Heart left ventricle (tissue), 13 donors: ENCODE results near the gene KCNJ10.

Experiments used
- CTCF ChIP-seq, 12 donors: fragments of 200-600 bp; sonication (generic) in 4 of 12; IDR thresholded peaks; one replicate each; pipeline versions ENCODE4 v1.5.0 to v1.8.0; 2018 to 2022; ENCODE audit warnings: antibody characterized with exemption in 12 of 12, mild to moderate bottlenecking in 5 of 12
- POLR2A ChIP-seq, 2 donors: fragments of 450-650 bp; IDR thresholded peaks; one replicate each; pipeline ENCODE4 v1.6.1; 2017; ENCODE audit warnings: antibody characterized with exemption in 2 of 2, mild to moderate bottlenecking in 2 of 2, moderate library complexity in 2 of 2
- donor health status: ischemic (EF 13 %, LVEDD 7.1; RV severe dilation, severe dysfunction).
- donor health status: DM: no; HTN: yes; CAD: no.
- donor health status: DM: no; HTN: no; CAD: no.
- donor health status: ischemic (EF 25% LVEDD 6.9; RV normal size, moderate dysfunction).
- donor health status: ischemic (EF 25% LVEDD 5.7; RV mildly dilated, moderate dysfunction).
- donor health status: ischemic (EF 35%, LVEDD 5.7; RV mildly dilated, moderate dysfunction).
- donor health status: nonischemic (EF 11% LVEDD 7.7; RV severe dilation, severe dysfunction).
- donor health status: DM: yes; HTN: yes; CAD: no.
- donor health status: PGD.
- donor health status: ischemic (EF 29% LVEDD 5.4; RV normal size, mild dysfunction).
- donor health status: nonischemic (EF 23%, LVEDD 6.1; RV moderate dilation, normal function).

- no peak for TF ChIP-seq CTCF (IDR thresholded peaks at IDR 0.05)
- peak; percentile 45 to 85 for TF ChIP-seq POLR2A (IDR thresholded peaks at IDR 0.05)
Observed at GRCh38 chr1:160115545-160116282, 45.8 kb upstream of the KCNJ10 start, which contains the start of gene ATP1A2.
